ENCODE measurements around the gene FILIP1L.

Gene FILIP1L

GRCh38 chr3:99969136-99969535 is 145.2 kb downstream of the FILIP1L start:
- no peak for FAIRE-seq

GRCh38 chr3:99967796-99968195 is 146.5 kb downstream of the FILIP1L start:
- FAIRE-seq = no peak

GRCh38 chr3:99966662-99967416 is 147.5 kb downstream of the FILIP1L start:
- no peak for FAIRE-seq

- no peak for FAIRE-seq
Measured at GRCh38 chr3:99965681-99966408, 148.5 kb downstream of the FILIP1L start.

- FAIRE-seq = no peak
Measured at GRCh38 chr3:99965077-99965476, 149.2 kb downstream of the FILIP1L start.

GRCh38 chr3:99962703-99963102 is 151.6 kb downstream of the FILIP1L start:
- no peak for FAIRE-seq

- FAIRE-seq = no peak
Measured at GRCh38 chr3:99961756-99962515, 152.4 kb downstream of the FILIP1L start.

GRCh38 chr3:99960941-99961340 is 153.4 kb downstream of the FILIP1L start:
- FAIRE-seq = peak; percentile 10

- FAIRE-seq = no peak
Measured at GRCh38 chr3:99960123-99960878, 154.0 kb downstream of the FILIP1L start.

GRCh38 chr3:99958222-99958912 is 155.9 kb downstream of the FILIP1L start:
- no peak for FAIRE-seq

GRCh38 chr3:99957151-99957796 is 157.0 kb downstream of the FILIP1L start:
- no peak for FAIRE-seq

GRCh38 chr3:99955773-99956562 is 158.3 kb downstream of the FILIP1L start:
- FAIRE-seq = no peak

GRCh38 chr3:99954914-99955644 is 159.2 kb downstream of the FILIP1L start:
- no peak for FAIRE-seq

GRCh38 chr3:99953596-99953995 is 160.7 kb downstream of the FILIP1L start:
- no peak for FAIRE-seq

GRCh38 chr3:99952306-99952705 is 162.0 kb downstream of the FILIP1L start:
- no peak for FAIRE-seq

GRCh38 chr3:99951701-99952100 is 162.6 kb downstream of the FILIP1L start:
- FAIRE-seq = no peak

- no peak for FAIRE-seq
Measured at GRCh38 chr3:99950921-99951320, 163.4 kb downstream of the FILIP1L start.

GRCh38 chr3:99949956-99950670 is 164.2 kb downstream of the FILIP1L start:
- no peak for FAIRE-seq

GRCh38 chr3:99948467-99949089 is 165.7 kb downstream of the FILIP1L start:
- FAIRE-seq = no peak
